ENCODE measurements around the gene KLHL1. TPM values are rescaled to one million over a fixed set of nuclear protein-coding genes. Genes with fewer than 3 reads are reported as not detected.

Gene KLHL1
- total RNA-seq, 3 donors from 2014 or later (not counting 1 experiment from before 2014, with no cell fraction given), result not detected

- H3K27ac Mint-ChIP-seq, result no peak overlapping the region
- intact Hi-C loops (cut with micrococcal nuclease), result no loop called here
- no peaks in the 10 kb centered on the region for H3K27me3 Mint-ChIP-seq (ENCODE audit: low read depth in 2 of 2)
- 100% methylated on average over 1 of the region's 1 CpG for WGBS (ENCODE audit: insufficient coverage)
- peaks cover 16 to 24% of the 10 kb centered on the region in 2 donors for H3K9me3 Mint-ChIP-seq
- Histone ChIP-seq H3K27me3 (ENCODE audit: control insufficient read depth, insufficient read depth, low read length) (no peaks in the 10 kb centered on the region), H3K36me3 (ENCODE audit: control insufficient read depth, insufficient read depth, low read length) (no peaks in the 10 kb centered on the region), H3K9me3 (ENCODE audit: control insufficient read depth, insufficient read depth, low read length) (peaks cover 9% of the 10 kb centered on the region), H3K4me3 (ENCODE audit: low read length) (no peak overlapping the region), H3K4me1 (ENCODE audit: control insufficient read depth, insufficient read depth, low read length) (no peaks in the 10 kb centered on the region), H3K27ac (ENCODE audit: low read length) (no peak overlapping the region)
- TF ChIP-seq CTCF (IDR thresholded peaks at IDR 0.05), result no peak
- ATAC-seq, result no peak
- DNase-seq, result no peak
- H3K4me1 Mint-ChIP-seq, result no peaks in the 10 kb centered on the region
- H3K36me3 Mint-ChIP-seq, result peaks cover 27% of the 10 kb centered on the region
- no peak overlapping the region for H3K4me3 Mint-ChIP-seq
These were observed 64.6 kb downstream of the KLHL1 start for GRCh38 chr13:70043685-70044084.

DNA sequence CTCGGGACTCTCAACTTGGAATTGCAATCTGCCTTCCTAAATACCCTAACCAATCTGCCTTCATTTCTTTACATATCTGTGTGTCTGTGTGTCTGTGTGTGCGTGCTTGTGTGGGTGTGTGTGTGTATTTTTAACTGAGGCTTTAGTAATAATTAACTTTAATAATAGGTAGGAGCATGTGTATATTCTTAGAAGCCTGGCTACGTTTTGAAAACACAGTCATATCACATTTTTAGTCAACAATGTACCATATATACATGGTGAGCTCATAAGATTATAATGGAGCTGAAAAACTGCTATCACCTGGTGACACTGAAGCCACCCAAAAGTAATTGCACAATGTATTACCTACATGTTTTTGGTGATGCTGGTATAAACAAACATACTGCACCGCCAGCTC, 66.1 kb downstream of the KLHL1 start:
- no peaks in the 10 kb centered on the region for H3K27me3 ChIP-seq (ENCODE audit: control insufficient read depth, insufficient read depth, low read length)
- H3K4me3 ChIP-seq (ENCODE audit: low read length), result no peak overlapping the region
- DNase-seq, result no peak
- peaks cover 22 to 31% of the 10 kb centered on the region in 2 donors for H3K9me3 Mint-ChIP-seq
- H3K4me1 Mint-ChIP-seq, result no peaks in the 10 kb centered on the region
- no peaks in the 10 kb centered on the region for H3K27me3 Mint-ChIP-seq (ENCODE audit: low read depth in 2 of 2)
- no peak overlapping the region for H3K4me3 Mint-ChIP-seq
- no peak for TF ChIP-seq CTCF (IDR thresholded peaks at IDR 0.05)
- no CpG with 5 or more reads among the region's 4 CpGs for WGBS (ENCODE audit: insufficient coverage)
- peaks cover 27% of the 10 kb centered on the region for H3K36me3 Mint-ChIP-seq
- ATAC-seq, result no peak
- no peak overlapping the region for H3K27ac Mint-ChIP-seq
- intact Hi-C loops (cut with micrococcal nuclease), result no loop called here
- no peaks in the 10 kb centered on the region for H3K4me1 ChIP-seq (ENCODE audit: control insufficient read depth, insufficient read depth, low read length)
- H3K9me3 ChIP-seq (ENCODE audit: control insufficient read depth, insufficient read depth, low read length), result peaks cover 9% of the 10 kb centered on the region
- no peak overlapping the region for H3K27ac ChIP-seq (ENCODE audit: low read length)
- no peaks in the 10 kb centered on the region for H3K36me3 ChIP-seq (ENCODE audit: control insufficient read depth, insufficient read depth, low read length)

- Mint-ChIP-seq H3K4me3 (no peak overlapping the region), H3K27ac (no peak overlapping the region), H3K4me1 (no peaks in the 10 kb centered on the region), H3K27me3 (ENCODE audit: low read depth in 2 of 2) (no peaks in the 10 kb centered on the region), H3K9me3 (peaks cover 23 to 28% of the 10 kb centered on the region in 2 donors), H3K36me3 (no peaks in the 10 kb centered on the region)
- ATAC-seq (no peak), DNase-seq (no peak)
- no peak overlapping the region for H3K27ac ChIP-seq (ENCODE audit: low read length)
- peaks cover 4% of the 10 kb centered on the region for H3K9me3 ChIP-seq (ENCODE audit: control insufficient read depth, insufficient read depth, low read length)
- TF ChIP-seq CTCF (IDR thresholded peaks at IDR 0.05), result no peak
- H3K27me3 ChIP-seq (ENCODE audit: control insufficient read depth, insufficient read depth, low read length), result no peaks in the 10 kb centered on the region
- H3K4me3 ChIP-seq (ENCODE audit: low read length), result no peak overlapping the region
- no peaks in the 10 kb centered on the region for H3K36me3 ChIP-seq (ENCODE audit: control insufficient read depth, insufficient read depth, low read length)
- intact Hi-C loops (cut with micrococcal nuclease), result no loop called here
- H3K4me1 ChIP-seq (ENCODE audit: control insufficient read depth, insufficient read depth, low read length), result no peaks in the 10 kb centered on the region
These were observed 74.0 kb downstream of the KLHL1 start for GRCh38 chr13:70034286-70034685.

GRCh38 chr13:70027551-70027950, 80.7 kb downstream of the KLHL1 start:
- no peak overlapping the region for H3K27ac Mint-ChIP-seq
- H3K36me3 ChIP-seq (ENCODE audit: control insufficient read depth, insufficient read depth, low read length), result no peaks in the 10 kb centered on the region
- no peaks in the 10 kb centered on the region for H3K4me1 Mint-ChIP-seq
- peaks cover 15 to 30% of the 10 kb centered on the region in 2 donors for H3K9me3 Mint-ChIP-seq
- H3K4me3 Mint-ChIP-seq, result no peak overlapping the region
- no peaks in the 10 kb centered on the region for H3K27me3 ChIP-seq (ENCODE audit: control insufficient read depth, insufficient read depth, low read length)
- peaks cover 4% of the 10 kb centered on the region for H3K36me3 Mint-ChIP-seq
- intact Hi-C loops (cut with micrococcal nuclease), result no loop called here
- H3K4me1 ChIP-seq (ENCODE audit: control insufficient read depth, insufficient read depth, low read length), result no peaks in the 10 kb centered on the region
- no peak overlapping the region for H3K4me3 ChIP-seq (ENCODE audit: low read length)
- H3K9me3 ChIP-seq (ENCODE audit: control insufficient read depth, insufficient read depth, low read length), result no peaks in the 10 kb centered on the region
- ATAC-seq (no peak), DNase-seq (no peak)
- H3K27me3 Mint-ChIP-seq (ENCODE audit: low read depth in 2 of 2), result no peaks in the 10 kb centered on the region
- no peak for TF ChIP-seq CTCF (IDR thresholded peaks at IDR 0.05)
- H3K27ac ChIP-seq (ENCODE audit: low read length), result no peak overlapping the region
- 65% methylated on average over 4 of the region's 4 CpGs for WGBS (ENCODE audit: insufficient coverage)

All from natural killer cell (primary cell).